ENCODE results near the gene LGR6. TPM values are rescaled to one million over a fixed set of nuclear protein-coding genes. Genes with fewer than 3 reads are reported as not detected.

Gene LGR6
- polyA plus RNA-seq, 1 donor from 2014 or later = not detected

- no peaks in the 10 kb centered on the region for H3K36me3 ChIP-seq (ENCODE audit: insufficient read depth, low read length)
- no peak overlapping the region for H3K27ac ChIP-seq (ENCODE audit: low read length)
- H3K4me2 ChIP-seq (ENCODE audit: low read length) = no peak overlapping the region
- no peaks in the 10 kb centered on the region for H3K9me2 ChIP-seq (ENCODE audit: insufficient read depth, low read length)
- H3F3A ChIP-seq (ENCODE audit: insufficient read depth, low read length, poor library complexity, severe bottlenecking) = no peaks in the 10 kb centered on the region
- no peaks in the 10 kb centered on the region for H3K9me3 ChIP-seq (ENCODE audit: low read length)
- no peak overlapping the region for H3K4me3 ChIP-seq (ENCODE audit: low read length)
- peaks cover 27% of the 10 kb centered on the region for H3K27me3 ChIP-seq (ENCODE audit: insufficient read depth, low read depth, low read length)
- H3K79me2 ChIP-seq (replicated peaks; ENCODE audit: insufficient read depth, low read length) = no peaks in the 10 kb centered on the region
- H3K9ac ChIP-seq (ENCODE audit: low read length) = no peak overlapping the region
- no peak overlapping the region for H2AFZ ChIP-seq (ENCODE audit: low read depth, low read length)
- H4K20me1 ChIP-seq (ENCODE audit: insufficient read depth) = no peaks in the 10 kb centered on the region
- TF ChIP-seq POLR2AphosphoS5 (IDR thresholded peaks at IDR 0.05) = no peak
Observed at GRCh38 chr1:202210969-202211368, 17.4 kb downstream of the LGR6 start.

GRCh38 chr1:202212787-202213186 is 19.2 kb downstream of the LGR6 start:
- Histone ChIP-seq H3K9me3 (ENCODE audit: low read length) (no peaks in the 10 kb centered on the region), H3F3A (ENCODE audit: insufficient read depth, low read length, poor library complexity, severe bottlenecking) (no peaks in the 10 kb centered on the region), H2AFZ (ENCODE audit: low read depth, low read length) (no peak overlapping the region), H3K79me2 (replicated peaks; ENCODE audit: insufficient read depth, low read length) (no peaks in the 10 kb centered on the region), H3K27ac (ENCODE audit: low read length) (no peak overlapping the region), H3K4me2 (ENCODE audit: low read length) (no peak overlapping the region), H3K4me3 (ENCODE audit: low read length) (no peak overlapping the region), H4K20me1 (ENCODE audit: insufficient read depth) (no peaks in the 10 kb centered on the region), H3K9ac (ENCODE audit: low read length) (no peak overlapping the region), H3K9me2 (ENCODE audit: insufficient read depth, low read length) (no peaks in the 10 kb centered on the region), H3K36me3 (ENCODE audit: insufficient read depth, low read length) (no peaks in the 10 kb centered on the region), H3K27me3 (ENCODE audit: insufficient read depth, low read depth, low read length) (peaks cover 27% of the 10 kb centered on the region)
- no peak for TF ChIP-seq TAF1 (IDR thresholded peaks at IDR 0.05; ENCODE audit: low read depth)
- no peak for TF ChIP-seq EZH2 (IDR thresholded peaks at IDR 0.05; ENCODE audit: borderline replicate concordance, insufficient read depth, low read length, poor library complexity, severe bottlenecking)
- TF ChIP-seq CTCF (IDR thresholded peaks at IDR 0.05; ENCODE audit: poor library complexity, severe bottlenecking) = no peak
- TF ChIP-seq MXI1 (conservative IDR thresholded peaks at IDR 0.05; ENCODE audit: poor library complexity, severe bottlenecking) = no peak

- H3K9me3 ChIP-seq (ENCODE audit: low read length) = no peaks in the 10 kb centered on the region
- H3K27me3 ChIP-seq (ENCODE audit: insufficient read depth, low read depth, low read length) = peaks cover 27% of the 10 kb centered on the region
- H3K27ac ChIP-seq (ENCODE audit: low read length) = no peak overlapping the region
- H3K36me3 ChIP-seq (ENCODE audit: insufficient read depth, low read length) = no peaks in the 10 kb centered on the region
- H3K79me2 ChIP-seq (replicated peaks; ENCODE audit: insufficient read depth, low read length) = no peaks in the 10 kb centered on the region
- TF ChIP-seq RAD21 (conservative IDR thresholded peaks at IDR 0.05) (no peak), REST (IDR thresholded peaks at IDR 0.05; ENCODE audit: borderline replicate concordance) (no peak), MXI1 (conservative IDR thresholded peaks at IDR 0.05; ENCODE audit: poor library complexity, severe bottlenecking) (no peak), SMC3 (conservative IDR thresholded peaks at IDR 0.05; ENCODE audit: poor library complexity) (no peak), EZH2 (IDR thresholded peaks at IDR 0.05; ENCODE audit: borderline replicate concordance, insufficient read depth, low read length, poor library complexity, severe bottlenecking) (no peak), POLR2AphosphoS5 (IDR thresholded peaks at IDR 0.05) (no peak), TAF1 (IDR thresholded peaks at IDR 0.05; ENCODE audit: low read depth) (no peak), EP300 (conservative IDR thresholded peaks at IDR 0.05; ENCODE audit: poor library complexity, severe bottlenecking) (no peak), CTCF (IDR thresholded peaks at IDR 0.05; ENCODE audit: poor library complexity, severe bottlenecking) (no peak)
- H3K4me3 ChIP-seq (ENCODE audit: low read length) = no peak overlapping the region
- H3K4me2 ChIP-seq (ENCODE audit: low read length) = no peak overlapping the region
- H3F3A ChIP-seq (ENCODE audit: insufficient read depth, low read length, poor library complexity, severe bottlenecking) = no peaks in the 10 kb centered on the region
- H2AFZ ChIP-seq (ENCODE audit: low read depth, low read length) = no peak overlapping the region
- H4K20me1 ChIP-seq (ENCODE audit: insufficient read depth) = no peaks in the 10 kb centered on the region
- no peaks in the 10 kb centered on the region for H3K9me2 ChIP-seq (ENCODE audit: insufficient read depth, low read length)
- no peak overlapping the region for H3K9ac ChIP-seq (ENCODE audit: low read length)
Observed at GRCh38 chr1:202213361-202214088, 19.9 kb downstream of the LGR6 start.
